Measurements from ENCODE around the gene ZPBP2. TPM values are rescaled to one million over a fixed set of nuclear protein-coding genes. Genes with fewer than 3 reads are reported as not detected.

ZPBP2 gene
- total and polyA plus RNA-seq, 9 of the 15 experiments (the other 6 are each of a cell fraction or from before 2014, with no cell fraction given): not detected

DNA sequence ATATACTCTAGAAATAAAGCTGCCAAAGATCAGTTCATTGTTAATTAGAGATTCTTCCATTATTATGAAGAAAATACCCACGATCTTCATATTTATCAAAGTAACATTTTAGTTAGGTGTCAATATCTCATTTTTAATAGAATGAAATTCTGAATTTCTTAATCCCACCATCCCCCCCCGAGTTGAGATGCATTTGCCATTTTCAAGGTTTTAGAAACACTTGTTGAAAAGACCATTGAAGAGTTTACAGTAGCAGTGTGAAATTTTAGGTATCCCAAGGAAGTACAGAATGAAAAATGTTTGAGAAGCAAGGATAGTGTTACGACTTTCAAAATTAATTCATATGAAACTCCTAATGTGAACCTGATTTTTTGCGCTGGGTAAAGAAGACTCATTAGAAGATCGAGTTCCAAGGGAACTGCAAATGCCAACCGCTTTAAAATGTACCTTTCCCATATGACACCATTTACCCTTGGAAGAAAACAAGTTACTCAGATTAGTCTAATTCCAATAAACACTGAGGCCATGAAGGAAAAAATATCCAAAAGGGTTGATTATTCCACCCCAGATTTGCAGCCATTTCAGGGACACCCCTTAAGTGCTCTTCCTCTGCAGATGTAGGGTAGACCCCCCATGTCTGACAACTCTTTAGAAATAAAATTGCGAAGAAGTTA is 4.6 kb upstream of the ZPBP2 start:
- H3K79me2 ChIP-seq (ENCODE audit: control insufficient read depth, insufficient read depth, low read length): no peaks in the 10 kb centered on the region
- CTCF ChIA-PET (ENCODE audit: low intra/inter-chr PET ratio): no interaction called here
- no peak for ATAC-seq

More for the DNA sequence above, 4.6 kb upstream of the ZPBP2 start:
- H3K4me2 ChIP-seq (ENCODE audit: insufficient read depth, low read length): peak overlapping the region; percentile 53; the same call in 1 of the 2 replicates
- in situ Hi-C loops (cut with MboI): no loop called here
- peak overlapping the region; percentile 17; the same call in 1 of the 2 replicates for H3K4me3 ChIP-seq
- no peak overlapping the region for H3K27ac ChIP-seq (ENCODE audit: extremely low read depth, low read depth, low read length)
- peak overlapping the region in 1 of 2 experiments; percentile 34; a peak in 1 of 4 replicates for H3K9ac ChIP-seq (ENCODE audit: insufficient read depth in 1 of 2, low read depth in 2 of 2, low read length in 2 of 2)
- no peaks in the 10 kb centered on the region for H3K9me1 ChIP-seq (ENCODE audit: control insufficient read depth, insufficient read depth, low read length)
- DNase-seq (ENCODE audit: extremely low read depth in 1 of 4, low spot score in 3 of 4): no peak
- H4K20me1 ChIP-seq (replicated peaks; ENCODE audit: control insufficient read depth, insufficient read depth, low read length): no peaks in the 10 kb centered on the region
- H3K36me3 ChIP-seq (ENCODE audit: control insufficient read depth, insufficient read depth, low read length): no peaks in the 10 kb centered on the region
- H2AFZ ChIP-seq (ENCODE audit: low read depth, low read length): peak overlapping the region; percentile 83
- H3K4me1 ChIP-seq (replicated peaks in 1 of 2; ENCODE audit: control insufficient read depth in 2 of 2, insufficient read depth in 2 of 2, low read length in 2 of 2): peaks cover 0 to 11% of the 10 kb centered on the region in 2 experiments; a peak in 3 of 5 replicates
- POLR2A ChIA-PET: no interaction called here
- H3K27me3 ChIP-seq (ENCODE audit: control insufficient read depth in 2 of 2, insufficient read depth in 2 of 2, low read length in 2 of 2): peaks cover 13 to 15% of the 10 kb centered on the region in 2 experiments; a peak in 4 of 5 replicates
- WGBS (ENCODE audit: insufficient coverage, low coverage, missing lambda C conversion rate): 23% methylated on average over 7 of the region's 7 CpGs
- H3K9me3 ChIP-seq (replicated peaks; ENCODE audit: control insufficient read depth, insufficient read depth, low read depth, low read length): no peaks in the 10 kb centered on the region
- FAIRE-seq: no peak
- intact Hi-C loops (cut with micrococcal nuclease): loop anchor here (2.0 kb wide), 1 partner anchor 241 kb away; no protein-coding TSS in a partner anchor
- TF ChIP-seq, protein P1, sequence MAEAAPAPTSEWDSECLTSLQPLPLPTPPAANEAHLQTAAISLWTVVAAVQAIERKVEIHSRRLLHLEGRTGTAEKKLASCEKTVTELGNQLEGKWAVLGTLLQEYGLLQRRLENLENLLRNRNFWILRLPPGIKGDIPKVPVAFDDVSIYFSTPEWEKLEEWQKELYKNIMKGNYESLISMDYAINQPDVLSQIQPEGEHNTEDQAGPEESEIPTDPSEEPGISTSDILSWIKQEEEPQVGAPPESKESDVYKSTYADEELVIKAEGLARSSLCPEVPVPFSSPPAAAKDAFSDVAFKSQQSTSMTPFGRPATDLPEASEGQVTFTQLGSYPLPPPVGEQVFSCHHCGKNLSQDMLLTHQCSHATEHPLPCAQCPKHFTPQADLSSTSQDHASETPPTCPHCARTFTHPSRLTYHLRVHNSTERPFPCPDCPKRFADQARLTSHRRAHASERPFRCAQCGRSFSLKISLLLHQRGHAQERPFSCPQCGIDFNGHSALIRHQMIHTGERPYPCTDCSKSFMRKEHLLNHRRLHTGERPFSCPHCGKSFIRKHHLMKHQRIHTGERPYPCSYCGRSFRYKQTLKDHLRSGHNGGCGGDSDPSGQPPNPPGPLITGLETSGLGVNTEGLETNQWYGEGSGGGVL (CRISPR knock-in tag; IDR thresholded peaks at IDR 0.05): no peak
- TF ChIP-seq CBX2 (IDR thresholded peaks at IDR 0.05; ENCODE audit: insufficient read depth, low read length, poor library complexity, severe bottlenecking) (peak; percentile 95), CBX8 (IDR thresholded peaks at IDR 0.05; ENCODE audit: borderline replicate concordance, extremely low read depth, low read depth, low read length, poor library complexity, severe bottlenecking) (peak; percentile 93), SAP30 (IDR thresholded peaks at IDR 0.05; ENCODE audit: borderline replicate concordance, insufficient read depth, low read depth, low read length, poor library complexity, severe bottlenecking) (no peak)
- BruUV-seq (replicated peaks): TSS peak; percentile 62

Measured in K562 (cell line).